A673 (cell line): Measurements from ENCODE around the gene PIAS4. TPM values are rescaled to one million over a fixed set of nuclear protein-coding genes. Genes with fewer than 3 reads are reported as not detected.
A peak's percentile ranks its signal among the peaks of the same experiment; 100 is the strongest.

ENCODE experiments used
- BruUV-seq: library from RNA; stranded (reverse); fragments of 400-500 nt; replicated peaks from 2 replicates; lab custom pipeline; 2021; lab: Mats Ljungman, UMichigan
- CTCF ChIA-PET: fragments of 300-600 bp; sonication (Branson Sonifier 250); formaldehyde crosslinking; loops from one replicate; lab custom pipeline; 2022; ENCODE audit warnings: antibody characterized with exemption; lab: Charles Lee
- POLR2A ChIA-PET: fragments of 300-600 bp; sonication (Branson Sonifier 250); formaldehyde crosslinking; loops from one replicate; lab custom pipeline; 2022; ENCODE audit warnings: antibody characterized with exemption; ENCODE audit not compliant: low non-redundant PET; lab: Charles Lee
- DNase-seq: peaks from one replicate; pipeline ENCODE4 v3.0.0-alpha.2; 2015; ENCODE audit warnings: low spot score
- H3K27ac ChIP-seq: fragments of 200-600 bp; sonication (generic); 2 replicates; pipeline ENCODE4 v1.5.1; 2016; ENCODE audit warnings: mixed run types, low read depth, mild to moderate bottlenecking, mixed read lengths, antibody characterized with exemption, low read length; ENCODE audit not compliant: poor library complexity, severe bottlenecking
- H3K27me3 ChIP-seq: fragments of 200-600 bp; sonication (generic); replicated peaks from 2 replicates; pipeline ENCODE4 v1.6.1; 2017; ENCODE audit warnings: mixed run types, low read depth, mild to moderate bottlenecking, mixed read lengths, antibody characterized with exemption, low read length; ENCODE audit not compliant: insufficient read depth, poor library complexity
- H3K36me3 ChIP-seq: fragments of 200-600 bp; sonication (generic); 2 replicates; pipeline ENCODE4 v1.6.1; 2016; ENCODE audit warnings: mixed run types, mild to moderate bottlenecking, mixed read lengths, antibody characterized with exemption, low read length; ENCODE audit not compliant: insufficient read depth, poor library complexity, severe bottlenecking
- H3K4me1 ChIP-seq: fragments of 200-600 bp; sonication (generic); 2 replicates; pipeline ENCODE4 v1.6.1; 2017; ENCODE audit warnings: mixed run types, mild to moderate bottlenecking, mixed read lengths, antibody characterized with exemption, low read length; ENCODE audit not compliant: insufficient read depth, poor library complexity, severe bottlenecking
- H3K4me3 ChIP-seq: fragments of 200-600 bp; sonication (generic); 2 replicates; pipeline ENCODE4 v1.5.1; 2016; ENCODE audit warnings: low read depth, mixed run types, mild to moderate bottlenecking, mixed read lengths, low read length; ENCODE audit not compliant: poor library complexity, severe bottlenecking
- H3K9me3 ChIP-seq: fragments of 200-600 bp; sonication (generic); 2 replicates; pipeline ENCODE4 v1.6.1; 2016; ENCODE audit warnings: mixed run types, low read depth, mild to moderate bottlenecking, mixed read lengths, antibody characterized with exemption, low read length; ENCODE audit not compliant: poor library complexity, severe bottlenecking
- CTCF ChIP-seq: fragments of 300-800, 200-600 bp; sonication (generic); conservative IDR thresholded peaks from 2 replicates; pipeline ENCODE4 v1.5.1; 2017; ENCODE audit warnings: low read depth, mild to moderate bottlenecking, antibody characterized with exemption, low read length, moderate library complexity, mixed read lengths
- EZH2 ChIP-seq: fragments of 200-600 bp; sonication (generic); IDR thresholded peaks from 2 replicates; pipeline ENCODE4 v1.6.1; 2017; ENCODE audit warnings: borderline replicate concordance, low read depth, mild to moderate bottlenecking, mixed read lengths, antibody characterized with exemption, low read length; ENCODE audit not compliant: poor library complexity, severe bottlenecking
- intact Hi-C: fragments of 100-400 bp; cut with micrococcal nuclease; formaldehyde crosslinking; loops from one replicate; pipeline ENCODE4 v1.10.0; 2022; ENCODE audit not compliant: unreplicated experiment
- total RNA-seq: library from RNA; stranded (reverse); gene quantifications from 2 replicates; pipeline ENCODE4 v1.2.3, GENCODE V29; 2021

PIAS4 gene
- total RNA-seq, 1 experiment from 2014 or later: 59.1 TPM

- TF ChIP-seq EZH2 (no peak), CTCF (no peak)
- no peak for DNase-seq
- Histone ChIP-seq H3K9me3 (no peaks in the 10 kb centered on the region), H3K4me3 (no peak overlapping the region), H3K27me3 (no peaks in the 10 kb centered on the region), H3K4me1 (peaks cover 13% of the 10 kb centered on the region), H3K36me3 (peaks cover 28% of the 10 kb centered on the region), H3K27ac (no peak overlapping the region)
- ChIA-PET POLR2A (no interaction called here), CTCF (interaction anchor here (0.5 kb wide), 1 partner anchor 909 kb away, joined by 6 read pairs; no protein-coding TSS in a partner anchor)
- BruUV-seq: no TSS peak
- intact Hi-C loops: no loop called here
These were observed 23.4 kb downstream of the PIAS4 start for GRCh38 chr19:4030981-4031380.

- no peak overlapping the region for H3K27ac ChIP-seq
- H3K4me3 ChIP-seq: no peak overlapping the region
- CTCF ChIA-PET: no interaction called here
- no peaks in the 10 kb centered on the region for H3K27me3 ChIP-seq
- no peak for TF ChIP-seq CTCF
- TF ChIP-seq EZH2: no peak
- no peaks in the 10 kb centered on the region for H3K9me3 ChIP-seq
- POLR2A ChIA-PET: no interaction called here
- intact Hi-C loops: no loop called here
- peaks cover 13% of the 10 kb centered on the region for H3K4me1 ChIP-seq
- no peak for DNase-seq
- peaks cover 29% of the 10 kb centered on the region for H3K36me3 ChIP-seq
- no TSS peak for BruUV-seq
These were observed 23.9 kb downstream of the PIAS4 start for GRCh38 chr19:4031420-4031819.

GRCh38 chr19:4032436-4032835 lies 24.9 kb downstream of the PIAS4 start:
- Histone ChIP-seq H3K9me3 (no peaks in the 10 kb centered on the region), H3K27me3 (no peaks in the 10 kb centered on the region), H3K27ac (no peak overlapping the region), H3K4me3 (no peak overlapping the region), H3K4me1 (peaks cover 13% of the 10 kb centered on the region), H3K36me3 (peaks cover 36% of the 10 kb centered on the region)
- intact Hi-C loops: no loop called here
- ChIA-PET POLR2A (no interaction called here), CTCF (no interaction called here)
- peak; percentile 82 for DNase-seq
- no TSS peak for BruUV-seq
- no peak for TF ChIP-seq CTCF
- TF ChIP-seq EZH2: no peak
